KOPT-K1 (cell line): ENCODE results near the gene CLC.
"Not testable (repeated sequence)": the region's sequence is repeated elsewhere in the genome, so short reads cannot be mapped to it uniquely, and the experiment has no call there.

Experiments used
- H3K27ac ChIP-seq: fragments of 200-600 bp; sonication (generic); 2 replicates; pipeline ENCODE4 v1.5.1; 2016; ENCODE audit warnings: antibody characterized with exemption, mild to moderate bottlenecking, low read depth, low read length; ENCODE audit not compliant: poor library complexity, severe bottlenecking
- H3K36me3 ChIP-seq: fragments of 200-600 bp; sonication (generic); 2 replicates; pipeline ENCODE4 v1.5.1; 2017; ENCODE audit warnings: antibody characterized with exemption, mild to moderate bottlenecking, low read length, moderate library complexity; ENCODE audit not compliant: insufficient read depth
- H3K9me3 ChIP-seq: fragments of 200-600 bp; sonication (generic); 2 replicates; pipeline ENCODE4 v1.5.1; 2017; ENCODE audit warnings: antibody characterized with exemption, low read length, mild to moderate bottlenecking; ENCODE audit not compliant: insufficient read depth, poor library complexity, severe bottlenecking

Gene CLC

DNA sequence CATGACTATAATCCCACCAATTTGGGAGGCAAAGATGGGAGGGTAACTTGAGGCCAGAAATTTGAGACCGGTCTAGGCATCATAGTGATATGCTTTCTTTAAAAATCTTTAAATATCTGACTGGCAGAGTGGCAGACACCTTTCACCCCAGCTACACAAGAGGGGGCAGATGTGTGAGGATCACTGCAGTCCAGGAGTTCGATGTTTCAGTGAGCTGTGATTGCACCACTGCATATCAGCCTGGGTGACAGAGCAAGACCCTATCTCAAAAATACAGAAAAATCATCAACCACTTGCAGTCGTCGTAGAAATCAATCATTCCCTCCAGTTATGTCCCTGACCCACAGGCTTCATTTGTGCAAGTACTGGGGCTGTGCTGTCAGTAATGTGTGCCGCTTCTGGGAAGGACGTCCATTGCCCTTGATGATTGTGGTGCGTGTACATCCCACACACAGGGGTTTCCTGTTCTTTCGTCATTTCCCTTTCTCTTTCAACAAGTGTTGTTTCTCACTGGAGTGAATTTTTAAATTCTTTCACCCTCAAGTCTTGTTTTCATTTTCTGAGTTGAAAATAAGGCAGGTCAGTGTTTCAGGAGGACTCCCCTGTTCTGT, 32.1 kb downstream of the CLC start:
- H3K36me3 ChIP-seq = no peaks in the 10 kb centered on the region
- no peak overlapping the region for H3K27ac ChIP-seq
- H3K9me3 ChIP-seq = no peaks in the 10 kb centered on the region

DNA sequence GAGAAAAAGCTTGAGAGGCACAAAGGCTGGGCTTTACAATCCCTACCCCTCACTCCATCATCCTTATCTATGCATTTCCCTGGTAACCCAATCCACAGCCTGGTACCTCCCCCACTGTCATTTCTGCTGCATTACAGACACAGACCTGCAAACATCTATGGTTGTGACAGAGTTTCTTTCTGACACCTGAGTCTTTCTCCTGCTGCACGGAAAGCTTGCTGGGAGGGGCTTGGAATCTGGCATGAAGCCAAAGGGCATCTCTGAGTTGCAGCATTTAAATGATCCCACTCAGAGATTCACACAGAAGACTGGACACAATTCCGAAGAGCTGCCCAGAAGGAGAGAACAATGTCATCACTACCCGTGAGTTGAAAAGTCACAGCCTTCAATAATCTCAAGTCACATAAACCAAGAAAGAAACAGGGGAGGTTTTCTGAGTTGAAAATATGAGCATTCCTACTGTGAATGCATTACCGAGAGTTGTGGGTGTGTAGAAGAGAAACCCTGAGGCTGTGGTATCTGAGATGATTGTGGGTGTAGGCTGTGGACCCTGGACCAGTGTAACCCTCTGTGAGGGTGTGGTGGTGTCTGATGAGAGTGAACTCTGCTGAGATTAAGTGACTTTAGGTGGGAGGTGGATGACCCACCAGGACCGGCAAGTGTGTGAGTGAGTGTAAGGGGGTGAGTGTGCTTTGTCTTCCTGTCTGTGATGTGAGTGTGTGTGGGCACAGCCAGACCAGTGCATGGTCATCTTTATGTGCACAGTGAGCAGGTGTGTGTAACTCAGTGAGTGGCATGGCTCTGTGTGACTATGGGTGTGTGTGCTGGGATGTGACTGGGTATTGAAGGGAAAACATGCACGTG, 33.4 kb downstream of the CLC start, which contains the start of gene LGALS14:
Gene LGALS14 (plus strand): TSS at position 301 of the 864 bp plus-strand sequence. CDS start 48 bp downstream, at position 349.
- H3K27ac ChIP-seq = no peak within 1 kb of the TSS
- H3K36me3 ChIP-seq = no peaks in the 10 kb centered on the region
- H3K9me3 ChIP-seq = no peaks in the 10 kb centered on the region

DNA sequence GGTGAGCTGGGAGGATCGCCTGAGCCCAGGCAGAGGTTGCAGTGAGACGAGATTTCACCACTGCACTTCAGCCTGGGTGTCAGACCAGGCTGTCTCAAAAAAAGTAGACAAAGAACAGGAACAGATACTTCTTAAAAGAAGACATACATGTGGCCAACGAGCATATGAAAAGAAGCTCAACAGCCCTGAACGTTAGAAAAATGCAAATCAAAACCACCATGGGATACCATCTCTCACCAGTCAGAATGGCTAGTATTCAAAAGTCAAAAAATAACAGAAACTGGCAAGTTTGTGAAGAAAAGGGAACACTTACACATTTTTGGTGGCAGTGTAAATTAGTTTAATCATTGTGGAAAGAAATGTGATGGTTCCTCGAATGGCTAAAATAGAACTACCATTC, 36.5 kb downstream of the CLC start:
- Histone ChIP-seq H3K27ac (no peak overlapping the region), H3K9me3 (no peaks in the 10 kb centered on the region), H3K36me3 (no peaks in the 10 kb centered on the region)

DNA sequence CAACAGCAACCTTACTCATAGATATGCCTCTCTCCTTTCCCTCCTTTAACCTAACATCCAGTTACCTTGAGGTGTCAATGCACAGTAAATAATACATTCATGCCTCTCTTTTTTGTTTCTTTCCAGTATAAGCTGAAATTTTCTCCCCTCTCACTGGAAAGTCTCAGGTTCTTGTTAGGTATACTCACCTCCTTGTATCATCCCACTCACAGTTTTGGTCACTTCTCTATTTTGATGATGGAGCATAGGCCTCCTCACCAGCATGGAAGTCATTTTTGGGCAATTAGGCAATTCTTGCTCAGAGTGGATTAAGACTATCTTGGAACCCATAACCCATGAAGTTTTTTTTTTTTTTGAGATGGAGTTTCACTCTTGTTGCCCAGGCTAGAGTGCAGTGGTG, 39.3 kb downstream of the CLC start:
- no peak overlapping the region for H3K27ac ChIP-seq
- no peaks in the 10 kb centered on the region for H3K9me3 ChIP-seq
- H3K36me3 ChIP-seq = no peaks in the 10 kb centered on the region

DNA sequence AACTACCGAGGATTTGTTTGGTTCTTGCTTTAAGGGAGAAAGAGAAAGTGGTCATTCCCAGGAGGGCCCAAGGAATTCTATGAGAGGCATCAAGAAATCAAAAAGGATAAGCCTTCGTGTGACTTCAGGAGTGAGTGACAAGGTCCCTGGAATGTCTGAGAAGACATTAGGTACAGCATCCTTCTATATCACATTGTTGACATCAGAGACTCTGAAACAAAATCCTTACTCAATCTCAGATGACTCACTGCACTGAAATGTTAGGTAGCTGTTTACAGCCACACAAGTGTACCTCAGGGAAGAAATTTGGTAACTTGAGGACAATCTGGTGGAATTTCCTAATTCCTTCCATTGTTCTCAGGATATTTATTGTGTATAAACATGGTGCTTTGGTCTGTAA, 41.4 kb downstream of the CLC start:
- no peaks in the 10 kb centered on the region for H3K9me3 ChIP-seq
- no peak overlapping the region for H3K27ac ChIP-seq
- H3K36me3 ChIP-seq = no peaks in the 10 kb centered on the region

DNA sequence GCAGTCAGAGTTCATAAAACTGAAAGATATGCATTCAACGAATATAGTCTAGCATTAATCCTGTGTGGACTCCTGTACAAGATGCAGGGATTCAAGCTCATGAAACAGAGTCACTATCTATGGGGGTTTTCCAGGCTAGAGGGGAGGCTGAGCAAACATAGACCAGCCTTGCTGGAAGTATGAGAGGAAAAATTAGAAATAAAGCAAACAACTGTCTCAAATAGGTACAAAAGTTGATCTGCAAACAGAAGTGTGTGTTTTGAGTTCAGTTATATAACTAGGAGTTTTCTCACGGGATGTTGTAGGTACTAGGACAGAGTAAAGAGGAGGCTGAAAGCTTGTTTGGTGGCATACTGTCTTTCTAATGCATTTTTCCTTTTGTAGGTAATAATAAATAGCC, 42.1 kb downstream of the CLC start:
- Histone ChIP-seq H3K36me3 (no peaks in the 10 kb centered on the region), H3K9me3 (no peaks in the 10 kb centered on the region), H3K27ac (no peak overlapping the region)

DNA sequence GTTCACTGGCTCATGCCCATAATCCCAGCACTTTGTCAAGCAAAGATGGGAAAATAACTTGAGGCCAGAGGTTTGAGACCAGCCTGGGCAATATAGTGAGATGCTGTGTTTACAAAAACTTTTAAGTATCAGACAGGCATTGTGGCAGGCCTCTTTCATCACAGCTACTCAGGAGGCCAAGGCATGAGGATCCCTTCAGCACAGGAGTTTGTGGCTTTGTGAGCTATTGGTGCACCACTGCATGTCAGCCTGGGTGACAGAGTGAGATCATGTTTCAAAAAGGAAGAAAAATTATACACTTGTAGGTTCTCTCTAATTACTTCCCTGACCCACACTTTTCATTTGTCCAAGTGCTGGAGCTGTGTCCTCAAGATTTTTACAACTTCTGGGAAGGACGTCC, 45.0 kb downstream of the CLC start:
- H3K27ac ChIP-seq = no peak overlapping the region
- H3K9me3 ChIP-seq = peaks cover 7% of the 10 kb centered on the region
- H3K36me3 ChIP-seq = no peaks in the 10 kb centered on the region

DNA sequence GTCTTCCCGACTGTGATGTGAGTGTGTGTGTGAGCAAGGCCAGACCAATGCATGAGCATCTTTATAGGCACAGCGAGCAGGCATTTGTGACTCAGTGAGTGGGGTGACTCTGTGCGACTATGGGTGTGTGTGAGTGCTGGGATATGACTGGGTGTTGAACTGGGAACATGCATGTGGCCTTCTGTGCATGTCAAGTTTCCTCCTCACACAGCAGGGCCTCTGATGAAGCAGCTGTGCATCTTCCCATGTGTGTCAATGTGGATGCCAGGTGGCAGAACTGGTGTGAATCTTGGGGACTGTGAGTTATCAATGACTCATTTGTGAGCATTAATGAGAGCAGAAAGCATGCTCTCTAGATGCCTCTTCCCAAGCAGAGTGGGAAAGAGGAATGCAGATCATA, 45.7 kb downstream of the CLC start:
- H3K27ac ChIP-seq = no peak overlapping the region
- H3K9me3 ChIP-seq = peaks cover 7% of the 10 kb centered on the region
- no peaks in the 10 kb centered on the region for H3K36me3 ChIP-seq

DNA sequence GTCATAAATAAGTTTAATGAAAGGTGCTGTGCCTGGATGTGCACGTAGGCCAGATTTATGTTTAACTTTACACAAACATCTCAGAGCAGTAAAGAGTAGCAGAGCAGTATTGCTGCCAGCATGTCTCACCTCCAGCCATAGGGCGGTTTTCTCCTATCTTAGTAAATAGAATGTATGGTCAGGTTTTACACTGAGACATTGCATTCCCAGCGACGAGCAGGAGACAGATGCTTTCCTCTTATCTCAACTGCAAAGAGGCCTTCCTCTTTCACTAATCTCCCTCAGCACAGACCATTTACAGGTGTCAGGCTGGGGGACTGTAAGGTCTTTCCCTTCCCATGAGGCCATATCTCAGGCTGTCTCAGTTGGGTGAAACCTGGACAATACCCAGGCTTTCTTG, 49.2 kb downstream of the CLC start:
- not testable (repeated sequence) for H3K36me3 ChIP-seq, H3K9me3 ChIP-seq, H3K27ac ChIP-seq

DNA sequence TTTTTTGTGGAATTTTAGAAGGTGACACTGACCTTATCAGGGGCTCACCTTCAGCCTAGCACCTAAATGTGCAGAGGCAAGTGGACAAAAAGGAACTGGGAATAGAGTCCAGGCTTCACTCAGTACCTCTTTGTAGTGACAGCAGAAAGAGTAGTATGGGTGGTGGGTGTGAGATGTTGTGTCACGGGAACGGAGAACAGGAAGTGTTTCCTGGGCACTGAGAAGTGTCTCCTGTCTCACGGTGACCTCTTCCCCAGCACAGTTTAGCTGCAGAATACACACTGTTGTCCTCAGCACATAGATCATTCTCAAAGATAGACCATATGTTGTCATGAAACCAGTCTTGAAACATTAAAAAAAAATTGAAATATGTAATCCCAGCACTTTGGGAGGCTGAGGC, 51.1 kb downstream of the CLC start:
- Histone ChIP-seq H3K36me3 (no peaks in the 10 kb centered on the region), H3K9me3 (peaks cover 7% of the 10 kb centered on the region), H3K27ac (no peak overlapping the region)

DNA sequence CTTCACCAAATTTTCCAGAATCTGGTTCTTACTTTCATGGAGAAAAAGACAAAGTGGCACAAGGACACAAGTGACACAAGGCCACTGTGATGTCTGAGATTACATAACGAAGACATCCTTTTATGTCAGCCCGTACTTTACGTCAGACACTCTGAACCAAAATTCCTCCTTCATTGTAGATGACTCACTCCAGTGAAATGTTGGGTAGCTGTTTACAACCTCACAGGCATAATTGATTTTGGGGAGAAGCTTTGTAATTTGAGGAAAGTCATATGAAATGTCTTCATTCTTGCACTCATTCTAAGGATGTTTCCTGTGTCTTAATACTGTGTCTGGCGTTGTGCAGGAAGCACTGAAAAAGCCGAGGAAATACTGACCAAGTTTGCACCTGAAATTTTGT, 53.6 kb downstream of the CLC start:
- Histone ChIP-seq H3K36me3 (no peaks in the 10 kb centered on the region), H3K27ac (no peak overlapping the region)

DNA sequence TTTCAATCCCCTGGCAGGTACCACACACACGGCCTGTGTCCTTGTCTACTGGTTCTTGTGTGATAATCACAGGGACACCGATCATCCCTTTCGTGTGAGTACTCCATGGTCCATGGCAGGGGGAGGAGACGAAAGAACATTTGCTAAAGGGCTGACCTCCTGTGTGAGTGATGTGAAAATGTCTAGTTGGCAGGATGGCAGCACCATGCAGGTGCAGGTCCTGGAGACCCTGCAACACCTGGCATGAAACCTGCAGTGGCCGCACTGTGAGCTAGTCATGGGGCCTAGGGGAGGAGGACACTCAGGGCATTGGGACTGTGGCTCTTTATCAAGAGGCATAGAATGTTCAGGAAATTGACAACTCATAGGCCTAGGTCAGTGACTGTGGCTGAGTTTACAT, 56.4 kb downstream of the CLC start:
- Histone ChIP-seq H3K9me3 (no peaks in the 10 kb centered on the region), H3K36me3 (no peaks in the 10 kb centered on the region), H3K27ac (no peak overlapping the region)

More for the DNA sequence above, 53.6 kb downstream of the CLC start:
- H3K9me3 ChIP-seq = no peaks in the 10 kb centered on the region
